GM03348 (cell line): ENCODE results near the gene SCAMP4.
"Not testable (repeated sequence)": the region's sequence is repeated elsewhere in the genome, so short reads cannot be mapped to it uniquely, and the experiment has no call there.

ENCODE experiments used
- DNase-seq: peaks from one replicate; pipeline ENCODE4 v3.0.0; 2012; ENCODE audit warnings: low spot score

The SCAMP4 gene

DNA sequence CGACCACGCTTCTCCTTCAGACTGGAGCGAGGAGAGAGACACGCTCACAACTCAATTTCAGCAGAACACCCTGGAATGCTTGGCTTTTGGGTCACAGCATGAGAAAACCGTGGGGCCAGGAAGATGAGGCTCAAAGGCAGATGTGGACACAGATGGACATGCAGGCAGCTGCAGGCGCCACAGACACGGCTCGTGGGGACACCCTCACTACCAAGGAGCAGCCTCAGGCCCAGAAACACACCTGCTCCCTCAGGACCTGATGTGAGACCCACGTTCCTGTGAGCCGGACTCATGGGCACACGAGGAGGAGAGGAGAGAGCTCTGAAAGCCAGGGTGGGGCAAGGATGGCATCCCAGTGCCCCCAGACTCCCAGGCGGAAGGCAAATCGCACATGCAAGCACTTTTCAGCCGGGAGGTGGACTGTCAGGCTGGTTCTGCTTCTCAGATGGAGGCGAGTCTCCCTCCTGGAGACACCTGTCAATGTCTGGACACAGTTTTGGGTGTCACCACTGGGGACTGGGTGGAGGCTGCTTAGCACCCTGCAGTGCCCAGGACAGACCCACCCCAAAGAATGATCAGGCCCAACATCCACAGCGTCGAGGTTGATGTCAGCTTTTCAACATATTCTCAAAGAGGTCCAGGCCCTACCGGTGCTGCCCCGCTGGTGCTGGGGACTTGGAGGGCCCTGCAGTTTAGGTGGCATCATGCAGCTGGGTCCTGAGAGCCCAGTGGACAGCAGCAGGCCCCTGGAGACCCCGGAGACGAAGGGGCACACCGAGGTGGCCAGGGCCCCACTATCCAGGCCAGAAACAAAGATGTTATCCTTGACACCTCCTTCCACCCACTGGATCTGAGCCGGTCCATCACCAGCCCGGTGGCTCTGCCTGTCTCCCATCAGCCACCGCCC lies 22.2 kb upstream of the SCAMP4 start:
- DNase-seq = no peak

DNA sequence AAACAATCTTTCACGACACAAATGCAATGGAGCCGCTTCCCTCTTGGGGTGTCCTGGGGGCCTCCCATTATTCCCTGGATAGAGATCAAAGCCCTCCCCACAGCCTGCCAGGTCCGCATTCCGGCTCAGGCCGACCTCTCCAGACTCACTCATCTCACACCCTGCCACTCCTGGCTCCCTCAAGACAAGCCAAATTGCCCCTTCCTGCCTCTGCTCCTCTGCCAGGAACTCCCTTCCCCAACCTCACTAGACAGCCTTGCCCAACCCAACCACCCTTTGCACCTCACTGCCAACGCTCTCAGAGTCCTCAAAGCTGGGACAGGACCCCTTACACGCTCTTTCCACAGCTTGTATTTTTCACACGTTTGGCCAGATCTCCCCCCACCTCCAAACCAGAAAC lies 21.4 kb upstream of the SCAMP4 start:
- no peak for DNase-seq

DNA sequence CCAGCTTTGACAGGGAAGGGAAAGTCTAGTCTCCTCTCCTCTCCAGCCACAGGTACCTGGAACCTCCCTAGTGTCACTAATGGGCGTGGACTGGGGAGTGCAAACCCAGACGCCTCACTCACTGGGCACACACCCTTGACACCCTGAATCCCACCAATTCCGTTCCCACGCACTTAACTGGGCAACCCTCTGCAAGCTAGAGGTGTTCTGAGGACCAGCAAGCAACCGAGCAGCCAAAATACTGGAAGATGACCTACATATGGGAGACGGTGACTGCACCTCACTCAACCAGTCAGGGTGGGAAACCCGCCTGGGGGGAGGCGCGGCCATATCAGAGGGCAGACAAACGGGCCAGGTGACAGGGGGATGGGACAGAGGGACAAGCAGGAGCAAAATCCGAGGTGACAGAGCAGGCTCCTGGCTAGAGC lies 20.9 kb upstream of the SCAMP4 start:
- no peak for DNase-seq

DNA sequence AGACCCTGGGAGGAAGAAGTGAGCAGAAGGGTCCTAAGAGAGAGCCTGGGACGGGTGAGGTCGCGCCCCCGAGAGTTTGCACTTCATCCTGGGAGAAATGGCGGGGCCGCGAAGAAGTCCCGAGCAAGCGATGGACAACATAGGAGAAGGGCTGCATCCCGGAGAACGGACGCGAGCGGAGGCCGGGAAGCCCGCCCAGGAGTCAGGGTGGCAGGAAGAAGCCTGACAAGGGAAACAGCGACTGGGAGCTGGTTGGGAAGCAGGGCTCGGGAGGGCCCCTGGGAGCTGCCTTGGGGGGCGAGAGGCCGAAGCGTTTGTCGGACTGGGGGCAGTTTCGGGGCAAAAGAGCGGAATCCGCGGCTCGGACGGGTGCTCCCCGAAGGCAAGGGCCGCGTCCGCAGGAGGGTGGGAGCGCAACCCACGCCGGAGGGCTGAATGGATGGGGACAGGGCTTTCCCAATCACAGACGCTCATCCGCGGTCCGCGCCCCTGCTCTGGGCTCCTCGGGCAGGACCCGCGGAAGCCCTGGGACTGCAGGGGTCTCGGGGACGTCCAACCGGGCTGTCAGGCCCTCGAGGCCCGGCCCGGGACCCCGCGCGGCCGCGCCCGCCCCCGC lies 20.4 kb upstream of the SCAMP4 start:
- DNase-seq = peak; percentile 50

DNA sequence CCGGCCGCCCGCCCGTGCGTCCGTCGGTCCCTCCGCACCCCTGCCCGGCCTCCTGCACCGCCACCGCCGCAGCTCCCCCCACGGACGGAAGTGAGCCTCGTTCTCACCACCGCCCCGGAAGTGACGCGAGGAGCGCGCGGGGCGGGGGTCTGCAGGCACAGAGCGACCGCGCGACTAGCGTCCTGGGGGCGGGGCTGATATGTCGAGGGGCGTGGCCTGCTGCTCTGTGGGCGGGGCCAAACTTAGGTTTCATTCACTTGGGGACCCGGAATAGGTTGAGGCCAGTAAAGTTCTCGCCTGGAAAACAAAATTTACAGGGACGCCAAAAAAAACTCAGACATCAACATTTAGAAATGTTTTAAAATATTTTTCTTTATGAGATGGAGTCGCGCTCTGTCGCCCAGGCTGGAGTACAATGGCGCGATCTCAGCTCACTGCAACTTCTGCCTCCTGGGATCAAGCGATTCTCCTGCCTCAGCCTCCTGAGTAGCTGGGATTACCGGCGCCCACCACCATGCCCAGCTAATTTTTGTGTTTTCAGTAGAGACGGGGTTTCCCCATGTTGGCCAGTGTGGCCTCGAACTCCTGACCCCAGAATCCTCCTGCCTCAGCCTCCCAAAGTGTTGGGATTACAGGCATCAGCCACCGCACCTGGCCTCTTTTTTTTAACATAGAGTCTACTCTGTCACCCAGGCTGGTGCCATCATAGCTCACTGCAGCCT lies 19.6 kb upstream of the SCAMP4 start, which contains the start of gene ABHD17A:
TSS of gene ABHD17A (minus strand) at position 99 of the 722 bp plus-strand sequence. CDS start 3,930 bp downstream, outside the sequence.
- DNase-seq = peak; percentile 96

DNA sequence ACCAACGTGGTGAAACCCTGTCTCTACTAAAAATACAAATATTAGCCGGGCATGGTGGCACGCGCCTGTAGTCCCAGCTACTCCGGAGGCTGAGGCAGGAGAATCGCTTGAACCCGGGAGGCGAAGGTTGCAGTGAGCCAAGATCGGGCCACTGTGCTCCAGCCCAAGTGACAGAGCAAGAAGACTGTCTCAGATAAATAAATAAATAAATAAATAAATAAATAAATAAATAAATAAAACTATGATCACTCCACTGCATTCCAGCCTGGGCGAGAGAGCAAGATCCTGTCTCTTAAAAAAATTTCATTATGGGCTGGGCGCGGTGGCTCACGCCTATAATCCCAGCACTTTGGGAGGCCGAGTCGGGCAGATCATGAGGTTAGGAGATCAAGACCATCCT lies 18.8 kb upstream of the SCAMP4 start:
- not testable (repeated sequence) for DNase-seq

DNA sequence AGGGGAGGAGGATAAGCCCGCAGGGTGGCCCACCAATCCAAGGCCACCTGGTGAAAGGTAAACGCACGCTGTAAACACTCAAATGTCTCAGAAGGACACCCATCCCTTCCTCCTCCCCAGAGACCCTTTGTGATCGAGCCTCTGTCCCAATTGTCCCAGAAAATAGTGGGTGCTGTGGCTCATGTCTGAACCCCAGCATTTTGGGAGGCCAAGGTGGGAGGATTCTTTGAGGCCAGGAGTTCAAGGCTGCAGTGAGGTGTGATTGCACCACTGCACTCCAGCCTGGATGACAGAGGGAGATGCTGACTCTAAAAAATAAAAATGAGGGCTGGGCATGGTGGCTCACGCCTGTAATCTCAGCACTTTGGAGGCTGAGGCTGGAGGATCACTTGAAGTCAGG lies 16.8 kb upstream of the SCAMP4 start:
- no peak for DNase-seq

DNA sequence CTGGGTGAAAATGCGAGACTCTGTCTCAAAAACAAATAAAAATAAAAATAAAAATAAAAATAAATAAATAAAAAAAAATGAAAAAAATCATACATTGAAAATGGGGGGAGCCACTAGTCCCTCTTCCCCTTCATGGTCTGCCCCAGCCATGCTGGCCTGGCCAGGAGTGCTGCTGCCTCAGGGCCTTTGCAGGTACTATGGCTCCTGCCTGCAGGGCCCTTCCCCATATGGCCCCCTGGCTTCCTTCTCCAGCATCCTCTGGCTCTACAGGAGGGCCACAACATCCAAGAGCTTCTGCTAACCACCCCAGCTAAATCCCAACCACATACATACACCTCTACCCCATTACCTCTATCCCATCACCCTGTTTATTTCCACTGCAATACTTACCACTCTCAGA lies 15.3 kb upstream of the SCAMP4 start:
- DNase-seq = no peak

DNA sequence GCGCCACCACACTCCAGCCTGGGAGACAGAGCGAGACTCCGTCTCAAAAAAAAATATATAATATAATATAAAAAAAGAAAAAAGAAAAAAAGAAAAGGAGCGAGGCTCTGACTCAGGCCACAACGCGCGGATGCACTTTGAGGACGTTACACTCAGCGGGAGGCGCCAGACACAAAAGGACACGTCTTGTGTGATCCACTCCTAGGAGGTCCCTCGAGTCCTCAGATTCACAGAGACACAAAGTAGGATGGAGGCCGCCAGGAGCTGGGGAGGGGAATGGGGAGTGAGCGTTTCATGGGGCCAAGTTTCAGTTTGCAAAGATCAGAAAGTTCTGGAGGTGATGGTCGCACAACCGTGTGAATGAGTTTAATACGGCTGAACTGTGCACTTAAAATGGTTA lies 11.4 kb upstream of the SCAMP4 start:
- no peak for DNase-seq

DNA sequence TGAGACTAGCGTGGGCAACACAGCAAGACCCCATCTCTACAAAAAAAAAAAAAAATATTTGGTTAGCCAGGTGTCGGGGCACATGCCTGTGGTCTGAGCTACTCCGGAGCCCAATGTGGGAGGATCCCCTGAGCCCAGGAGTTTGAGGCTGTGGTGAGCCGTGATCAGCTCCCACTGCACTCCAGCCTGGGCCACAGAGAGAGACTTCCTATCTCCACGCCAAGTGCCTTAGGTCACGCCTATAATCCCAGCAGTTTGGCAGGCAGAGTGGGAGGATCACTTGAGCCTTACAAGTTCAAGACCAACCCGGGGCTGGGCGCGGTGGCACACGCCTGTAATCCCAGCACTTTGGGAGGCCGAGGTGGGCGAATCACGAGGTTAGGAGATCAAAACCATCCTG lies 8.7 kb upstream of the SCAMP4 start:
- no peak for DNase-seq

DNA sequence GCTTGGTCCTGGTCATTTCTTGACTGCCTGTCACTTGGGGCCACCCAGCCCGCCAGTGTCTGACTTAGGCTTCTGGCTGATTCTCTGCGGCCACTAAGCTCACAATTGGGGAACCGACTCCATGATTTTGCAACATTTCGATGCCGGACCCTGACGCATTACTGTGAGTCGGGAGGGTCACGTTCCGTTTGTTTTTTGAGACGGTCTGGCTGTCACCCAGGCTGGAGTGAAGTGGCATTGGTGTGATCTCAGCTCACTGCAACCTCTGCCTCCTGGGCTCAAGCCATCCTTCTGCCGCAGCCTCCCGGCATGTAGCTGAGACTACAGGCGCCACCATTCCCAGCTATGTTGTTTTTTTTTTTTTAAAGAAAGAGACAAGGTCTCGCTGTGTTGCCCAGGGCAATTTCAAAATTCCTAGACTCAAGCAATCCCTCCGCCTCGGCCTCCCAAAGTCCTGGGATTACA lies 3.2 kb upstream of the SCAMP4 start:
- no peak for DNase-seq

DNA sequence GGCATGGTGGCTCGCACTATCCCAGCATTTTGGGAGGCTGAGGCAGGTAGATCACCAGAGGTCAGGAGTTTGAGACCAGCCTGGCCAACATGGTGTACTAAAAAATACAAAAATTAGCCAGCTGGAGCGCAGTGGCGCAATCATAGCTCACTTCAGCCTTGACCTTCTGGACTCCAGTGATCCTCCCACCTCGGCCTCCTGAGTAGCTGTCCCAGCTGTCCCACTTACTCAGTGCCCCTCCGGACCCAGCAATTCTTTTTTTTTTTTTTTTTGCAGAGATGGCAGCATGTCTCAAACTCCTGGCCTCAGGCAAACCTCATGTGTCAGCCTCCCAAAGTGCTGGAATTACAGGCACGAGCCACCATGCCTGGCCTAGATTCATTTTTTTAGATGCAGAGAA lies 2.3 kb upstream of the SCAMP4 start:
- DNase-seq = no peak

DNA sequence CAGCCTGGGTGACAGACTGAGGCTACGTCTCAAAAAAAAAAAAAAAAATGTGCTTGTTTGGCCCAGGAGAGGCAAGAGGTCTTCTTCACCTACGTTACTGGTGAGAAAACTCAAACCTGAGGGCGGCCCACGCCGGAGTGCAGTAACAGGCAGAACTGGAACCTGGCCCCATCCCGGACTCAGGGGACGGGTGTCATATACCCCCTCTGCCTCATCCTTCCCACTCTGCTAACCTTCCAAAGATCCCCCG lies 414 bp upstream of the SCAMP4 start:
- DNase-seq = no peak

DNA sequence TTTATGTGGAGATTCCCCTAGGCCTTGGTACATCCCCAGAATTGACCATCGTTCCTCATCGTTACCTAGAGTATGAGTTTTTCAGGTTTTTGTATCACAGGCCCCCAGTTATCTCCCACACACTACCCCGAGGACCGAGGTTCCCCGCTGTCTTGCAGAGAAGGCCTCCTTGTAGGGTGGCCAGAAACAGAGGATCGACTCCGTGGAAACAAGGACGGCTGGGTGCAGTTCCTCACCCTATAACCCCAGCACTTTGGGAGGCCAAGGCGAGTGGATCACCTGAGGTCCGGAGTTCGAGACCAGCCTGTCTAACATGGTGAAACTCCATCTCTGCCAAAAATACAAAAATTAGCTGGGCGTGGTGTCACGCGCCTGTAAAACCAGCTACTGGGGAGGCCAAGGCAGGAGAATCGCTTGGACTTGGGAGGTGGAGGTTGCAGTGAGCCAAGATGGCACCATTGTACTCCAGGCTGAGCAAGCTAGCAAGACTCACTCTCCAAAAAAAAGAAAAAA lies 720 bp downstream of the SCAMP4 start:
- DNase-seq = no peak

DNA sequence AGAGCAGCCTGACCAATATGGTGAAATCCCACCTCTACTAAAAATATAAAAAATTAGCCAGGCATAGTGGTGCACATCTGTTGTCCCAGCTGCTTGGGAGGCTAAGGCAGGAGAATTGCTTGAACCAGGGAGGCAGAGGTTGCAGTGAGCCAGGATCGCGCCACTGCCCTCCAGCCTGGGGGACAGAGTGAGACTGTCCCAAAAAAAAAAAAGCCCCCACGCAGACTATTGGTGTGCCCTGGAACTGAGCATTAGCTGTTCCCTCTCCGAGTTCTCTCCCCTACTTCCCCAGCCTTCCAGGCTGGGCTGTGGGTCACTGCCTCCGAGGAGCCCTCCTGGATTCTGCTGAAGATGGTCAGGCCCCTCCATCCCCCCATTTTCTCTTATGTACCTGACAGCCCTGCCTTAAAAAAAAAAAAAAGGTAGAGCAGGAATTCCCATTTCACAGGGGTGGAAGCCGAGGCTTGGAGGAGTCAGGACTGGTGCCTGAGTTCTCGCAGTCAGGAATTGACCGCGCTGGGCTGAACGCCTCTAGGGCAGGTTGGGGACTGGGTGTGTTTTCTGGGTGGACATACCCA lies 1.9 kb downstream of the SCAMP4 start:
- DNase-seq = no peak

DNA sequence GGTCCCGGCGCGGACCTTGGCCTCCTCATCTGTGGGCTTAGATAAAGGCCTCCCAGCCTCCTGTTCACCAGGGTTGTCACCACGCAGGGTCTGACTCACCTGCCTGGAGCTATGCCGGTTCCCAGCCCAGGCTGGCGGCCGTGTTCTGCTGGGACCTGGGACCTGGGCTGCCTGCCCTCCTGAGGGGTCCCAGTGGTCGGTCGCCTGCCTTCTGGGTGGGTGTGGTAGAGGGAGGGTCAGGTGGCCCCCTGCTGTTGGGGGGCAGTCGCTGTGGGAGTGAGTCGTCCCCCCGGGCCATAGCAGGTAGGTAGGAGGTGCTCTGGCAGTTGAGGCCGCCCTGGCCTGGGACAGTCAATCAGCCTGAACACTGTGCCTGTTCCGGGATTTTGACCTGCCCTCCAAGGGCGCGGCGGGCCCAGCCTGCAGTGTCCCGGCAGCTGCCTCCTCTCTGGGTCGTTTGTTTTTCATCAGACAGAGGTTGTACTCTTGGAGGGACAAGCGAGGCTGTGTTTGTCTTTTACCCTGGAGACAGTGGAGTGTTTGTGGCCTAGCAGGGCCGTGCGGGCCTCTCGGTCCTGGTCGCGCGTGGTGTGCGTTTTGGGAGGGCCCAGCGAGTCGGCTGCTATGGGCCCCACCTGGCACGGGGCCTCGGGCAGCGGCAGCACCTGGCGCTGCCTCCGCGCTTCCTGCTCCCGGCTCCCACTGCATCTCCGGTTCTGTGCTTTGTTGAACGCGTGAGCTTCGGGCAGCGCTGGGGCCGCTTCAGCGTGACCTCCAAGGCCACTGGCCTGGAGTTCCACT lies 2.6 kb downstream of the SCAMP4 start:
- no peak for DNase-seq

DNA sequence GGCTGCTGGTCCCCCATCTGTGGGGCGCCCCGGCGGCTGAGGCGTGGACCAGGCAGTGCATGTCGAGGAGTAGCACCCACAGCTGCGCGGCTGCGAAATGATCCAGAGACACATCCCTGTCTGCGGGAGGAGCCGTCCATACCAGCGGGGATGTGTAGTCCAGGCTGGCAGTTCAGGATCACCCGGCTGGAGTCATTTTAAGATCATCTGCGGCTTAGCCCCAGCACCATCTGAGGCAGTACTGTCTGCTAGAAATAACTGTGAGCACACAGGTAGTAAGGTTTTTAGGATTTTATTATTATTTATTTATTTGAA lies 3.1 kb downstream of the SCAMP4 start:
- no peak for DNase-seq

DNA sequence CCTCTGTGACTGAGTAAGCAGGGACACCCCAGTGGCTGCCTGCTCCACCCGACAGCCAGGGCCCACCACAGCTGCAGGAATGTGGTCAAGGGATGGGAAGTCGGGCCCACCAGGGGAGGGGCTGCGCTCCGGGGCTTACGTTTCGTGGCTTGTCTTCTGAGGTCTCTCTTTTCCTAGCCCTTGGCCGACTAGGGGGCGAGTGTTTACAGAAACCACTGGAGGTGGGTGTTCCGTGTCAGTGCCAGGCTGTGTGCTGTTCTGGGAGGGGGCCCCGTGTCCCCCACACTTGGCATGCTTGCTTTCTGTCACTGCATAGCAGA lies 4.5 kb downstream of the SCAMP4 start:
- peak; percentile 41 for DNase-seq

DNA sequence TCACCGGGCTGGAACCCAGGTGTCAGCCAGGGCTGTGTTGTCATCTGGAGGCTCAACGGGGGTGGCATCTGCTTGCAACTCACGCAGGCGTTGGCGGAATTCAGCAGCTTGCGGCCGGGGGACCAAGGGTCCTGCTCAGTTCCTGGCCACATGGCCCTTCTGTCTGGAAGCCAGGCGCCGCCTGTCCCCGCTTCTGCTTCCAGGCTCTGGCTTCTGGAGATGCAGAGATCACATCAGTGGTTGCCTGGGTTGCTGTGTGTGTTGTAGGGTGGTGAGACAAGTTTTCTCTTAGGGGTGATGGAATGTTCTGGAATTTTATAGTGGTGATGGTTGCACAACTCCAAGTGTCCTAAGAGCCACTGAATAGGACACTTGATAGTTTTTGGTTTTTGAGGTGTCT lies 5.0 kb downstream of the SCAMP4 start:
- DNase-seq = peak; percentile 51

DNA sequence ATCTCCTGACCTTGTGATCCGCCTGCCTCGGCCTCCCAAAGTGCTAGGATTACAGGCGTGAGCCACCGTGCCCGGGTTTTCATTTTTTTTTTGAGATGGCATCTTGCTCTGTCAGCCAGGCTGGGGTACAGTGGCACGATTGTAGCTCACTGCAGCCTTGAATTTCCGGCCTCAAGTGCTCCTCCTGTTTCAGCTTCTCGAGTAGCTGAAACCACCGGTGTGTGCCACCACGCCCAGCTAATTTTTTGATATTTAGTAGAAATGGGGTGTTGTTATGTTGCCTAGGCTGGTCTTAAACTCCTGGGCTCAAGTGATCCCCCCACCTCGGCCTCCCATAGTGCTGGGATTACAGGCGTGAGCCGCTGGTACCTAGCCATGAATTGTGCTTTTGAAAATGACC lies 5.9 kb downstream of the SCAMP4 start:
- DNase-seq = no peak

DNA sequence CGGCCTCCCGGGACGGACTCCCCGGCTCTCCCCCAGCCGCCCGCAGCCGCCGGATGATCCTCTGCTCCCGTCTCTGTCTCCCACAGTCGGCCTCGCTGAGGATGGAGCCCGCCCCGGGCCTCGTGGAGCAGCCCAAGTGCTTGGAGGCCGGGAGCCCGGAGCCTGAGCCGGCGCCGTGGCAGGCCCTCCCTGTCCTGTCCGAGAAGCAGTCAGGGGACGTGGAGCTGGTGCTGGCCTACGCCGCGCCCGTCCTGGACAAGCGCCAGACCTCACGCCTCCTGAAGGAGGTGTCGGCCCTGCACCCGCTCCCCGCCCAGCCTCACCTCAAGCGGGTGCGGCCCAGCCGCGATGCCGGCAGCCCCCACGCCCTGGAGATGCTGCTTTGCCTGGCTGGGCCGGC lies 6.8 kb downstream of the SCAMP4 start:
- no peak for DNase-seq
